Heart left ventricle (tissue), 13 donors: ENCODE measurements around the gene ODF2L.

Source experiments
- POLR2A ChIP-seq, 2 donors: fragments of 450-650 bp; IDR thresholded peaks; one replicate each; pipeline ENCODE4 v1.6.1; 2017; ENCODE audit warnings: antibody characterized with exemption in 2 of 2, mild to moderate bottlenecking in 2 of 2, moderate library complexity in 2 of 2
- TF ChIP-seq, protein P1 (sequence below), 12 donors: fragments of 200-600 bp; sonication (generic) in 4 of 12; IDR thresholded peaks; one replicate each; pipeline versions ENCODE4 v1.5.0 to v1.8.0; 2018 to 2022; ENCODE audit warnings: antibody characterized with exemption in 12 of 12, mild to moderate bottlenecking in 5 of 12
- donor health status: ischemic (EF 13 %, LVEDD 7.1; RV severe dilation, severe dysfunction).
- donor health status: DM: no; HTN: yes; CAD: no.
- donor health status: DM: no; HTN: no; CAD: no.
- donor health status: ischemic (EF 25% LVEDD 6.9; RV normal size, moderate dysfunction).
- donor health status: ischemic (EF 25% LVEDD 5.7; RV mildly dilated, moderate dysfunction).
- donor health status: ischemic (EF 35%, LVEDD 5.7; RV mildly dilated, moderate dysfunction).
- donor health status: nonischemic (EF 11% LVEDD 7.7; RV severe dilation, severe dysfunction).
- donor health status: DM: yes; HTN: yes; CAD: no.
- donor health status: PGD.
- donor health status: ischemic (EF 29% LVEDD 5.4; RV normal size, mild dysfunction).
- donor health status: nonischemic (EF 23%, LVEDD 6.1; RV moderate dilation, normal function).

DNA sequence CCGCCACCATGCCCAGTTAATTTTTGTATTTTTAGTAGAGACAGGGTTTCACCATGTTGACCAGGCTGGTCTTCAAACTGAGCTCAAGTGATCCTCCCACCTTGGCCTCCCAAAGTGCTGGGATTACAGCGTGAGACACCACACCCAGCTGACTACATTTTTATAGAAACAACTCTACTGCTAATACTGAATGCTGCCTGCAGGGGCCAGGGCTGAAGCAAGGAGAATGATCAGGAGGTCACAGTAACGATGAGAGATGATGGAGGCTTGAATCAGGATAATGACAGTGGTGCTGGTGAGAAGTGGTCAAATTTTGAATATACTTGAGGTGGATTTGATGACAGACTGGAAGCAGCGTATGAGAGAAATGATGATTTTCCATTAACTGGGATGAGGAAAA, 33.3 kb downstream of the ODF2L start:
- TF ChIP-seq, protein P1, sequence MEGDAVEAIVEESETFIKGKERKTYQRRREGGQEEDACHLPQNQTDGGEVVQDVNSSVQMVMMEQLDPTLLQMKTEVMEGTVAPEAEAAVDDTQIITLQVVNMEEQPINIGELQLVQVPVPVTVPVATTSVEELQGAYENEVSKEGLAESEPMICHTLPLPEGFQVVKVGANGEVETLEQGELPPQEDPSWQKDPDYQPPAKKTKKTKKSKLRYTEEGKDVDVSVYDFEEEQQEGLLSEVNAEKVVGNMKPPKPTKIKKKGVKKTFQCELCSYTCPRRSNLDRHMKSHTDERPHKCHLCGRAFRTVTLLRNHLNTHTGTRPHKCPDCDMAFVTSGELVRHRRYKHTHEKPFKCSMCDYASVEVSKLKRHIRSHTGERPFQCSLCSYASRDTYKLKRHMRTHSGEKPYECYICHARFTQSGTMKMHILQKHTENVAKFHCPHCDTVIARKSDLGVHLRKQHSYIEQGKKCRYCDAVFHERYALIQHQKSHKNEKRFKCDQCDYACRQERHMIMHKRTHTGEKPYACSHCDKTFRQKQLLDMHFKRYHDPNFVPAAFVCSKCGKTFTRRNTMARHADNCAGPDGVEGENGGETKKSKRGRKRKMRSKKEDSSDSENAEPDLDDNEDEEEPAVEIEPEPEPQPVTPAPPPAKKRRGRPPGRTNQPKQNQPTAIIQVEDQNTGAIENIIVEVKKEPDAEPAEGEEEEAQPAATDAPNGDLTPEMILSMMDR (IDR thresholded peaks at IDR 0.05): no peak
- TF ChIP-seq POLR2A (IDR thresholded peaks at IDR 0.05): no peak
